Activated CD8-positive, alpha-beta memory T cell treated with anti-CD3 and anti-CD28 coated beads, Interleukin-2, amount 50 U/mL, for 48 hours (primary cell): ENCODE data around the gene CNDP1.
A peak's percentile ranks its signal among the peaks of the same experiment; 100 is the strongest.

Experiments used
- DNase-seq: peaks from one replicate; pipeline ENCODE4 v3.0.0-alpha.2; 2020

Gene CNDP1

GRCh38 chr18:74507097-74507881 is 27.0 kb upstream of the CNDP1 start:
- peak; percentile 35 for DNase-seq

- no peak for DNase-seq
Measured at GRCh38 chr18:74507927-74508326, 26.4 kb upstream of the CNDP1 start.

- DNase-seq: no peak
Measured at GRCh38 chr18:74508366-74508765, 25.9 kb upstream of the CNDP1 start.

DNA sequence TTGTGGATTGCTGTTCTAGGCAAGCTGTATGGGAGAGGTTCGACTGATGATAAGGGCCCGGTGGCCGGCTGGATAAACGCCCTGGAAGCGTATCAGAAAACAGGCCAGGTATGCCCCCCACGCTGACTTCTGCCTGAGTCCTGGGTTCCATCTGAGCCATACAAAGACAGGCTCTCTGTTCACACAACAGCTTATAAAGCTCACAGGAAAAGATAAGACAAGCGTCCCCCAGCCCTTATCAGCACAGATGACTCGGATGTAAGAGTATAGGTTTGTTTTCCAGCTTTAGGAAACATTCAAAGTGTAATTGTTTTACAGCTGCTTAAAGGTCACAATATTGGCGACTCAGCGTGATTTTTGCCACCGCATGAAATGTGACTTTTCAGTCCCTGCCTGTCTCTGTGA is 25.5 kb upstream of the CNDP1 start:
- no peak for DNase-seq

GRCh38 chr18:74509856-74510769 is 24.2 kb upstream of the CNDP1 start:
- DNase-seq: no peak

DNA sequence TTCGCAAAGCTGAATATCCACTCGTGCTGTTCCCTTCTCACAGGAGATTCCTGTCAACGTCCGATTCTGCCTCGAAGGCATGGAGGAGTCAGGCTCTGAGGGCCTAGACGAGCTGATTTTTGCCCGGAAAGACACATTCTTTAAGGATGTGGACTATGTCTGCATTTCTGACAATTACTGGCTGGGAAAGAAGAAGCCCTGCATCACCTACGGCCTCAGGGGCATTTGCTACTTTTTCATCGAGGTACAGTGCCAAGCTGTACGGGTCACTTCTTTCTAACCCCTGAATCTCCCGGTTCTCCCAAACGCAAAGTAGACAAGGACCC is 23.6 kb upstream of the CNDP1 start:
- DNase-seq: no peak

DNA sequence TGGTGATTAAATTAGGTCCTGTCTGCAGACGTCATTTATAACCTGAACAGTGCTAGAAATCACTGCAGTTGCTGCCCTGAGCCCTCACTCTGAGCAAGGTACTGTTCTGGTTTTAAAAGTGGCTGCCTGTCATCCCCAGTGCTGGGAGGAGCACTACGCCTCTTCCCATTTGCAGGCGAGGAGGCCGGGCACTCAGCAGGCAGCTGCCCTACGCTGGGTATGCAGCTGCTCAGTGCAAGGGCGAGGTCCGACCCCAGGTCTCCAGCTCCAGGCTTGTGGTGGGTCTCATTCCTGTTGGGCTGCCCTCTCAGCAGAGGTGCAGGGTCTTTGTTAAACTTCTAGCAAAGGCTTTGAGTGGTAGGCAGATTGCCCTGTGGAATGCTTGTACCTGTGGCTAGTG is 22.5 kb upstream of the CNDP1 start:
- peak; percentile 40 for DNase-seq

DNA sequence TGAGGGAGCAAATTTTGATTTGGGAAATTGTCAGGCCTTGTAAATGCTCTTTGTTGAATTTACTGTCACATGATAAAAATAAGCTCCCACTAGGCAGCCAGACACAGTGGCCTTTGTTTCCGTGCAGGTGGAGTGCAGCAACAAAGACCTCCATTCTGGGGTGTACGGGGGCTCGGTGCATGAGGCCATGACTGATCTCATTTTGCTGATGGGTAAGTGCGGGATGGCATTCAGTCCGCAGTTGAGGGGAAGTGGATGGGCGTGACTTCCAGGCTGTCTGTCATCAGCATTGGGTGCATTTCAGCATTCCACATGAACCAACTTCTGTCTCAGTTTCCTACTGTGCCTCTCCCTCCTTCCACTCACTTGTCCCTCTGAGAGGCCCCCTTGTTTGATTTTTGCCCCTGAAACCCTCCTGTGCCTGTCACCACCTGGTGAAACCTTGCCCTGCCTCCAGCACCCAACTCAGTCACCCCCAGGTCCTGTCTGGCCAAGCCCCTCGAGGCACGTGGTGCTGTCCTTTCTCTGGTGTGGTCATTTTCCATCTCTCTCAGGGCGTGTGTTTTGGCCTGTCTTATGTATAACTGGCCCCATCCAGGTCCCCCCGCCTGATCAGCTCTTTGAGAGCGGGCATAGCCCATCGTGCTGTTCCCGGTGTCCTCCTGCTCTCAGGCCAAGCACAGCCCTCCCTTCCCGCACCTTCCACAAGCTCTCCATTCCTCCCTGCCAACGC is 21.8 kb upstream of the CNDP1 start:
- DNase-seq: peak; percentile 38

- peak; percentile 40 for DNase-seq
Measured at GRCh38 chr18:74513149-74513882, 21.0 kb upstream of the CNDP1 start.

GRCh38 chr18:74513883-74514205 is 20.5 kb upstream of the CNDP1 start:
- DNase-seq: peak; percentile 32

- DNase-seq: no peak
Measured at GRCh38 chr18:74514860-74515495, 19.3 kb upstream of the CNDP1 start.

DNA sequence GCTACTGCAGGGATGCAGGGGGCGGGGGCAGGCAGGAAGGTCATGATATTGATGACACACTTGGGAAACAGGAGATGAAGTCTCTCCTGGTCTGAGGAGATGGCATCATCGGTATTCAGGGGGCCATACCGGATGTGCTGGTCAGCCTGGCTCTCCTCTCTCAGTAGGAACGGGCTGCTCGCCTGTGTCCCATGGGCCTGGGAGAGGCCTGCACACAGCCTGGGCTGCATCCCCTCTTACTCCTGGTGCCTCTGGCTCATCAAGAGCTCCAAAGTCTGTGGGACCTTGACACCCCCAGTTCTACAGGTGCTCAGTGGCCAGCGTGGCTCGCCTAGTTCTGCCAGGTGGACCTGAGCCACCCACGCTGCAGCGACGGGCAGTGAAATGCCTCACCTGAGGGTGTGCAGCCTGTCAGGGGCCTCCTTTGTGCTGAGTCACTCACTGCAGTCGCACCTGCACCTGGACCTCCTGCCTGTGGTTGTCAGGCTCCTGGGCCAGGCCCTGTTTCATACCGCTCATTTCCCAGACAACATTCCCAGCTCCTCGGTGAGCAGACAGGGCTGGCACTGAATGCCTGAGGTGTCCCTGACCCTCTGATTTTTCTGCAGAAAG is 18.6 kb upstream of the CNDP1 start:
- peak; percentile 40 for DNase-seq

DNA sequence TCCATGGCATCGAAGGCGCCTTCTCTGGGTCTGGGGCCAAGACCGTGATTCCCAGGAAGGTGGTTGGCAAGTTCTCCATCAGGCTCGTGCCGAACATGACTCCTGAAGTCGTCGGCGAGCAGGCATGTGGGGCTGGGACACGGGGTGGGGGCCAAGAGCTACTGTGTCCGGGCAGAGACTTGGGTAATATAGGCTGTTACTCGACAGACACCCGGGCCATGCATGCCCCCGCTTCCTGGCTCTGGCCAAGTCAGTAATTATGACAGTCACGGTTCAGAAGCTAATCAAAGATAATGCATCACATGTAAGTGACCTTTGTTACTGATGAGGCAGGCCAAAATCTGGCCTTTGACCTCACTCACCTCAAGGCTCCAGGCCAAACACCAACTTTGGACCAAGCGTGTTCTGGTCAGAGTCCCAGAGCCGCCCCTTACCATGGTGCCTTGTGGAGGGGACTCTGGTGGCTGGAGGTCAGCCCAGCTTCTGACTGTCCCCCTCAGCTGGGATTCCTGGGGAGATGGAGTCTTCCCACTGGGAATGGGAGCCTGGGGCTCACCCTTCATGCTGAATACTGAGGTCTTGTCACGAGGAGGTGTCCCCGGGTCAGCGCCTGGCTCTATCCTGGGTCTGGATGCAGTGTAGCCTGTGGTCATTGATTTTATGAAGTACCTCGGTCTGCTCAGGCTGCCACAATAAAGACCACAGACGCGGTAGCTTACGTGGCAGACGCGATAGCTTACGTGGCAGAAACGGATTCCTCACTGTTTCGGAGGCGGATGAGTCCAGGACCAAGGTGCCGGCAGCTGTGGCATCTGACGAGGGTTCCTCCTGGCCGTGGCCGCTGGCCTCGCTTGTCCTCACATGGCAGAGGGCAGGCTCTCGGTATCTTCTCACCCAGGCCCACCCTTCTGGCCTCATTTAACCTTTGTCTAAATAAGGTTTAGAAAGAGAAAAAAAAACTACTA is 17.7 kb upstream of the CNDP1 start:
- peak; percentile 28 for DNase-seq

DNA sequence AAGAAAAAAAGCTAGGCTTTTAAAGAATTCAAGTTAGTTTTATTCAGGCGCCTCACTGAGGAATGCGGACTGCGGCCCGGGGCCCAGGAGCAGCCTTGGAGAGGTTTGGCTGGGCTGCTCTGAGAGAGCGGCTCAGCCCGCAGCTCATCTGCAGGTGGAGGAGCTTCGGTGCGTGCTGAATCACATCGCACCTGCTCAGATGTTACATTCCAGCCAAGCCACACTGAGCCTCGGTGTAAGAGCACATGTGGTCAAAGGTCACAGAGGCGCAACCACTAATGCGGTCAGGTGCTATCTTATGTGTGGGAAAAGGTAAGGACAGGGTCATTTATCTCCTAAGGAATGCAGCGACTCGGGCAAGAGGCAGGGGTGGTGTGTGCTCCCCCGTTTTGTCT is 17.1 kb upstream of the CNDP1 start:
- peak; percentile 33 for DNase-seq

- DNase-seq: peak; percentile 44
Measured at GRCh38 chr18:74518456-74519295, 15.6 kb upstream of the CNDP1 start.

GRCh38 chr18:74519320-74520095 is 14.8 kb upstream of the CNDP1 start:
- DNase-seq: peak; percentile 32

GRCh38 chr18:74520096-74520833 is 14.0 kb upstream of the CNDP1 start:
- DNase-seq: no peak

DNA sequence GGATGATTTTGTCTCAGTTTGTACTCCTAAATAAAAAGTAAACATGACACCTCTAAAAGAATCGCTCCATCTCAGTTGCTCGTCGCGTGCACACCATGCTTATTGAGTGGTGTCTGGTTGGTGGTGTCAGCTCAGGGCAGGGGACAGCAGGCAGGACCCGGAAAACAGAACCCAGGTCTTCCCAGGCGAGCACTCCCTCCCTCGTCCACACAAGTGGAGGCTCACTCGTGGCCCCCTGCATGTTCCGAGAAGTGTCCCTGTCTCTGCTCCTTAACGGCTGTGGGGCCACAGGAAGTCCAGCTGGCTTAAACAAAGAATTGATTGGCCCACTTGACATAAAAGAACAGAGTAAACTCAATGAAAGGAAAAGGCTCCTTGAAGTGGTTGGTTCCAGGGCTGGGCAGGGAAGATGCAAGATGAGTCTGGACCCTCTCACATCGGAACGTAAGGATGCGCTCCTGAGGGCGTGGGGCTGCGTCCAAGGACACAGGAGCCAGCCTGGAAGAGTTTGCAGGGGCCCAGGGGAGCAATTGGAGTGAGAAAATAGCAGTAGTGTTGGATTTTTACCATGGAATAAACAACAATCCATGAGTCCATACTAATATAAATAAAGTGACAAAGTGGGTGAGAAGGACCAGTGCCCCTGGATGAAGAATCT is 13.1 kb upstream of the CNDP1 start:
- DNase-seq: no peak
